ENCODE results near the gene KCNJ2.
A peak's percentile ranks its signal among the peaks of the same experiment; 100 is the strongest.

KCNJ2 gene

DNA sequence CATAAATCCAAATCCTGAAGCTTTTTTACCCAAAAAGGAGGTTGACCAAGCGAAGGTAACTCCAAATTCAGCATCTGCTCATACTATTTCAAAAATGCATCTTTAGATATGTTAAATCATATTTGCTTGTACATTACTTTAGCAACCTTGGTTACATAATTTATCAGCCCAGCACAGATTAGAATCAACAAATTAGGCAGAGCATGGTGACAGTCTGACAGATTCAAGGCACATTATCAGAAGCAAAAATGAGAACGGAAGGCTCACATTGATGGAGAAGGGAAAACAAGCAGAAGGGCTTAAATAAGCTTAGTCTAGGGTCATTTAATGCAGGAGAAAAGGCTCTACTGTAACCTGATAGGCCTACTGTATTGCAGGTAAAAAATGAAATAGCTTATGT lies 3.9 kb upstream of the KCNJ2 start:
- TF ChIP-seq EGR1 (IDR thresholded peaks at IDR 0.05) (no peak), CREB1 (IDR thresholded peaks at IDR 0.05; ENCODE audit: low read depth) (no peak), RAD21 (IDR thresholded peaks at IDR 0.05; ENCODE audit: low read depth) (no peak), CEBPB (IDR thresholded peaks at IDR 0.05) (no peak), YY1 (IDR thresholded peaks at IDR 0.05; ENCODE audit: low read depth) (no peak), ZBTB7A (IDR thresholded peaks at IDR 0.05; ENCODE audit: low read depth) (no peak), TCF12 (IDR thresholded peaks at IDR 0.05; ENCODE audit: low read depth) (no peak), EP300 (IDR thresholded peaks at IDR 0.05; ENCODE audit: borderline replicate concordance) (no peak), FOXM1 (IDR thresholded peaks at IDR 0.05; ENCODE audit: borderline replicate concordance, low read depth) (no peak), TAF1 (IDR thresholded peaks at IDR 0.05; ENCODE audit: low read depth) (no peak), TEAD4 (IDR thresholded peaks at IDR 0.05) (no peak)
- TF ChIP-seq, protein P1, sequence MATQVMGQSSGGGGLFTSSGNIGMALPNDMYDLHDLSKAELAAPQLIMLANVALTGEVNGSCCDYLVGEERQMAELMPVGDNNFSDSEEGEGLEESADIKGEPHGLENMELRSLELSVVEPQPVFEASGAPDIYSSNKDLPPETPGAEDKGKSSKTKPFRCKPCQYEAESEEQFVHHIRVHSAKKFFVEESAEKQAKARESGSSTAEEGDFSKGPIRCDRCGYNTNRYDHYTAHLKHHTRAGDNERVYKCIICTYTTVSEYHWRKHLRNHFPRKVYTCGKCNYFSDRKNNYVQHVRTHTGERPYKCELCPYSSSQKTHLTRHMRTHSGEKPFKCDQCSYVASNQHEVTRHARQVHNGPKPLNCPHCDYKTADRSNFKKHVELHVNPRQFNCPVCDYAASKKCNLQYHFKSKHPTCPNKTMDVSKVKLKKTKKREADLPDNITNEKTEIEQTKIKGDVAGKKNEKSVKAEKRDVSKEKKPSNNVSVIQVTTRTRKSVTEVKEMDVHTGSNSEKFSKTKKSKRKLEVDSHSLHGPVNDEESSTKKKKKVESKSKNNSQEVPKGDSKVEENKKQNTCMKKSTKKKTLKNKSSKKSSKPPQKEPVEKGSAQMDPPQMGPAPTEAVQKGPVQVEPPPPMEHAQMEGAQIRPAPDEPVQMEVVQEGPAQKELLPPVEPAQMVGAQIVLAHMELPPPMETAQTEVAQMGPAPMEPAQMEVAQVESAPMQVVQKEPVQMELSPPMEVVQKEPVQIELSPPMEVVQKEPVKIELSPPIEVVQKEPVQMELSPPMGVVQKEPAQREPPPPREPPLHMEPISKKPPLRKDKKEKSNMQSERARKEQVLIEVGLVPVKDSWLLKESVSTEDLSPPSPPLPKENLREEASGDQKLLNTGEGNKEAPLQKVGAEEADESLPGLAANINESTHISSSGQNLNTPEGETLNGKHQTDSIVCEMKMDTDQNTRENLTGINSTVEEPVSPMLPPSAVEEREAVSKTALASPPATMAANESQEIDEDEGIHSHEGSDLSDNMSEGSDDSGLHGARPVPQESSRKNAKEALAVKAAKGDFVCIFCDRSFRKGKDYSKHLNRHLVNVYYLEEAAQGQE (IDR thresholded peaks at IDR 0.05; ENCODE audit: low read depth), result no peak
- TF ChIP-seq, protein P2, sequence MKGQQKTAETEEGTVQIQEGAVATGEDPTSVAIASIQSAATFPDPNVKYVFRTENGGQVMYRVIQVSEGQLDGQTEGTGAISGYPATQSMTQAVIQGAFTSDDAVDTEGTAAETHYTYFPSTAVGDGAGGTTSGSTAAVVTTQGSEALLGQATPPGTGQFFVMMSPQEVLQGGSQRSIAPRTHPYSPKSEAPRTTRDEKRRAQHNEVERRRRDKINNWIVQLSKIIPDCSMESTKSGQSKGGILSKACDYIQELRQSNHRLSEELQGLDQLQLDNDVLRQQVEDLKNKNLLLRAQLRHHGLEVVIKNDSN (IDR thresholded peaks at IDR 0.05), result no peak
- TF ChIP-seq, protein P3, sequence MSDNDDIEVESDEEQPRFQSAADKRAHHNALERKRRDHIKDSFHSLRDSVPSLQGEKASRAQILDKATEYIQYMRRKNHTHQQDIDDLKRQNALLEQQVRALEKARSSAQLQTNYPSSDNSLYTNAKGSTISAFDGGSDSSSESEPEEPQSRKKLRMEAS (IDR thresholded peaks at IDR 0.05), result no peak

DNA sequence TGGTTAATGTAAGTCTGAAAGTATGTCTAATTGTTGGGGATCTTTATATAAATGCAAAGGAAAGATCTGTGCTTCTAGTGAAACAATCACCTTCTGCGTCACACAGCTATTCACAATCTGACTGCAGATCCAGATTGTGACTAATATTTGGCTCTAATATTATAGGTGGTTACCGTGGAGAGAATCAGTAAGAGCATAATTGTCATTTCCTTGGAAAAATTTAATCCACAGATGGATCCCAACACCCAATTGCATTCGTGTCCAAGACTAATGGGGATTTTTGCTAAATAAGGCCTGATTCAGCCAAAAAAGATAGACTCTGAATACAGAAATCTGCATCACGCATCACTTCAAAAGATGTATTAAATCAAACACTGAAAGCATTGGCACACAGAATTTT lies 2.7 kb upstream of the KCNJ2 start:
- TF ChIP-seq, protein P3 (IDR thresholded peaks at IDR 0.05), result no peak
- no peak for TF ChIP-seq EGR1 (IDR thresholded peaks at IDR 0.05)
- no peak for TF ChIP-seq NFIC (IDR thresholded peaks at IDR 0.05)
- no peak for TF ChIP-seq CEBPB (IDR thresholded peaks at IDR 0.05)
- TF ChIP-seq CREB1 (IDR thresholded peaks at IDR 0.05; ENCODE audit: low read depth), result no peak
- TF ChIP-seq TEAD4 (IDR thresholded peaks at IDR 0.05), result no peak
- TF ChIP-seq FOXM1 (IDR thresholded peaks at IDR 0.05; ENCODE audit: borderline replicate concordance, low read depth), result no peak
- TF ChIP-seq TAF1 (IDR thresholded peaks at IDR 0.05; ENCODE audit: low read depth), result no peak
- TF ChIP-seq YY1 (IDR thresholded peaks at IDR 0.05; ENCODE audit: low read depth), result no peak
- TF ChIP-seq TCF12 (IDR thresholded peaks at IDR 0.05; ENCODE audit: low read depth), result no peak
- TF ChIP-seq, protein P1 (IDR thresholded peaks at IDR 0.05; ENCODE audit: low read depth), result no peak
- TF ChIP-seq, protein P2 (IDR thresholded peaks at IDR 0.05), result no peak
- TF ChIP-seq ZBTB7A (IDR thresholded peaks at IDR 0.05; ENCODE audit: low read depth), result no peak
- TF ChIP-seq EP300 (IDR thresholded peaks at IDR 0.05; ENCODE audit: borderline replicate concordance), result no peak

DNA sequence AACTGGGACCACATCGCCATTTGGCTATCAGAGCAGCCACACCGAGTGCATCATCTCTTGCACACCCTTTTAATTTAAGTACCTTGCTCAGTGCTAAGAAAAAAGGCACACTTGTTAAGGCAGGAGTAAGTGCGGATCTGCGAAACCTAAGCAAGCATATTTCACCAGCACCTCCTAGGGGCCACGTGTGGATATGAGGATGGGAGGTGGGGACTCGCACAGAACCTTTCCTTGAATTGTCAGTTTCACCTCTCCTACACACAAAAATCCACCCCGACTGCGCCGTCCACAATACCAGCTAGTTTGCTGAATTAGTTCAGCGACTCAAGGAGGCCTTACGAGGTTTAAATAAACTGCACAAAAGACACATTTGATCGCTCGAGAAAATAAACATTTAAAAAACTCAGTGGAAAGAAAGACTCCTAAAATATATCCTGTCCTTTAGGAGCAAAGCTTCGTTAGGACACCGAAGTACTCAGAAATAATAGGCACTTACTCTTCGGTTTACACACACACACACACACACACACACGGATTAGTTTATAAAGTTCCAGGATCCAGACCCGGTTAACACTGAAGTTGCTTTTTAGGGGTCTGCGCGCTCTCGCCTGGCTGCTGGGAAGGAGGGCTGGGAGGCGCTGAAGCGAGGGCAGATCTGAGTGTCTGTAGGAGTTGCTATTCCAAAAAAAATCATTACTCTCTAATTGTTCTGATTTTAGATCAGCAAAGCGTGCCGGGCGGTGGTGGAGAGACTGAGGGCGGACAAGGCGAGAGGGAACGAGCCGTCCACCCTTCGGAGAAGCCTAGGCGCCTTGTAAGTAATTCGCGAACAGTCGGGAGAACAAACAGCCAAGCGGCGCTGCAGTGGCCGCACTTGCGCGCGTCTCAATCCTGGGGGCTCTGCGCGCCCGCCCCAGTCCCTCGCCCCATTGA lies 1.0 kb upstream of the KCNJ2 start:
- TF ChIP-seq ZBTB7A (IDR thresholded peaks at IDR 0.05; ENCODE audit: low read depth) (no peak), RAD21 (IDR thresholded peaks at IDR 0.05; ENCODE audit: low read depth) (peak; percentile 12; the same call in 1 of the 2 replicates)

DNA sequence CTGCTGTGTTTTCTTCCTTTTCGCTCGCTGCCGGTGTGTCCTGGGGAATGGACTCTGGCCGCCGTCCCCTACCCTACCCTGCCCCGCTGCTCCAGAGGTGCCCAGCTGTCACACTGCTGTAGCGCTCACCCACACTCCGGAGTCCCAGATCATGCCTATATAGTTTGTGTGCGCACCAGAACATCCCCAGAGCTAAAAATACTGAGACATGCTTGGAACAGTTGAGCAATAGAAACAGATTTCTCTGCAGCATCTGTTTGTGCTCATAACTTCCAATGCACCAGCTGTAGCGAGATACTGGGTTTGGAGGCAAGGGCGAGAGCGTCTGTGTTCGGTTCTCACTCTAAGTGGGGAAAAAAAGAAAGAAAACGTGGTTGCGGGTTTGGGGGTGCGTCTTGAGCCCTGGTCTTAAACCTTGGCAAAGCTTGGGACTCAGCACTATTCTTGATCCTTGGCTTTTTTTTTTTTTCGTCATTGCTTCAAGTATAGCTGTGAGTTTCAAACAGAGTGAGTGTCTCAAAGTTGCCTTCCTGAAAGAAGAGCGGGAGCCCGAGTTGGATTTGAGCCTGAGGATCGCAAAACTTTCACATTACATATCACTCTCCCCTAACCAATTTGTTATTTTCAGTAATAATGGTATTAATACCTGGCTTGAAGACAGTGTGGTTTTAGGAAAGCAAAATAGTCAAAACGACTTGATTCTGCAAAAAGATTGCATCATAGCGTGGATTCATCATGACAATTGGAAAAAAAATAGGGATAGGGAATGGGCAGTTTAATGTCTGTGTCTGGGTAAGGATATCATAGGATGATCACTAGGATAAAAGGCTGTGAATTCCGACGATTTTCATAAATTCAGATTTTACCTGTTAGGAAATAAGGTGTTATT lies 621 bp downstream of the KCNJ2 start:
- TF ChIP-seq TAF1 (IDR thresholded peaks at IDR 0.05; ENCODE audit: low read depth) (no peak), RAD21 (IDR thresholded peaks at IDR 0.05; ENCODE audit: low read depth) (no peak), ZBTB7A (IDR thresholded peaks at IDR 0.05; ENCODE audit: low read depth) (no peak), CREB1 (IDR thresholded peaks at IDR 0.05; ENCODE audit: low read depth) (no peak), CEBPB (IDR thresholded peaks at IDR 0.05) (no peak), YY1 (IDR thresholded peaks at IDR 0.05; ENCODE audit: low read depth) (no peak), TEAD4 (IDR thresholded peaks at IDR 0.05) (no peak), EP300 (IDR thresholded peaks at IDR 0.05; ENCODE audit: borderline replicate concordance) (no peak), TCF12 (IDR thresholded peaks at IDR 0.05; ENCODE audit: low read depth) (no peak), EGR1 (IDR thresholded peaks at IDR 0.05) (no peak), FOXM1 (IDR thresholded peaks at IDR 0.05; ENCODE audit: borderline replicate concordance, low read depth) (no peak), NFIC (IDR thresholded peaks at IDR 0.05) (no peak)
- TF ChIP-seq, protein P3 (IDR thresholded peaks at IDR 0.05), result no peak
- TF ChIP-seq, protein P2 (IDR thresholded peaks at IDR 0.05), result no peak
- TF ChIP-seq, protein P1 (IDR thresholded peaks at IDR 0.05; ENCODE audit: low read depth), result no peak
